GM12878 (cell line): ENCODE results near the gene YIF1A.

Experiments used
- BRCA1 ChIP-seq: IDR thresholded peaks from 2 replicates; pipeline ENCODE4 v1.6.1; 2011; ENCODE audit warnings: low read depth, low read length, improper control_type of control experiment
- CTCF ChIP-seq, 3 experiments: IDR thresholded peaks in 2 of 3; conservative IDR thresholded peaks in 1 of 3; 2 replicates each; pipeline ENCODE4 v1.5.1; 2011; ENCODE audit warnings: low read depth in 3 of 3, low read length in 3 of 3, mild to moderate bottlenecking in 3 of 3, control low read depth in 2 of 3, moderate library complexity in 2 of 3, inconsistent platforms in 1 of 3, mixed read lengths in 1 of 3; ENCODE audit not compliant: control insufficient read depth in 2 of 3, insufficient read depth in 1 of 3; ENCODE audit errors: extremely low read depth in 1 of 3
- EP300 ChIP-seq, 2 experiments: fragments of 150-350 bp in 1 of 2; IDR thresholded peaks; 2 replicates each; pipeline ENCODE4 v1.6.1; 2011 to 2012; ENCODE audit warnings: low read depth in 2 of 2, low read length in 2 of 2, borderline replicate concordance in 1 of 2, improper control_type of control experiment in 1 of 2, inconsistent platforms in 1 of 2; ENCODE audit not compliant: control insufficient read depth in 1 of 2
- JUNB ChIP-seq: IDR thresholded peaks from 2 replicates; pipeline ENCODE4 v1.6.1; 2016; ENCODE audit warnings: antibody characterized with exemption, mild to moderate bottlenecking
- PAX8 ChIP-seq: fragments of 450-650 bp; IDR thresholded peaks from 2 replicates; pipeline ENCODE4 v1.6.1; 2017; ENCODE audit warnings: mild to moderate bottlenecking, moderate library complexity
- RELA ChIP-seq: fragments of 450-650 bp; IDR thresholded peaks from 2 replicates; pipeline ENCODE4 v1.8.0; 2014; ENCODE audit warnings: borderline replicate concordance; ENCODE audit not compliant: partially characterized antibody
- USF2 ChIP-seq: IDR thresholded peaks from 2 replicates; pipeline ENCODE4 v1.6.1; 2011; ENCODE audit warnings: low read depth, low read length, improper control_type of control experiment, borderline replicate concordance

- TF ChIP-seq RELA: no peak
- no peak for TF ChIP-seq CTCF (IDR thresholded peaks at IDR 0.05 in 2 of 3, conservative IDR thresholded peaks at IDR 0.05 in 1 of 3; ENCODE audit: control insufficient read depth in 2 of 3, extremely low read depth in 1 of 3, insufficient read depth in 1 of 3, low read depth in 3 of 3, low read length in 3 of 3)
- TF ChIP-seq BRCA1: no peak
- TF ChIP-seq USF2: no peak
- TF ChIP-seq EP300 (IDR thresholded peaks at IDR 0.05; ENCODE audit: borderline replicate concordance in 1 of 2, control insufficient read depth in 1 of 2, low read depth in 2 of 2, low read length in 2 of 2): no peak
- TF ChIP-seq PAX8: no peak
- no peak for TF ChIP-seq JUNB
Observed at GRCh38 chr11:66285250-66285947, 3.5 kb downstream of the YIF1A start.
